ENCODE measurements around the gene GNPDA2.

The GNPDA2 gene

DNA sequence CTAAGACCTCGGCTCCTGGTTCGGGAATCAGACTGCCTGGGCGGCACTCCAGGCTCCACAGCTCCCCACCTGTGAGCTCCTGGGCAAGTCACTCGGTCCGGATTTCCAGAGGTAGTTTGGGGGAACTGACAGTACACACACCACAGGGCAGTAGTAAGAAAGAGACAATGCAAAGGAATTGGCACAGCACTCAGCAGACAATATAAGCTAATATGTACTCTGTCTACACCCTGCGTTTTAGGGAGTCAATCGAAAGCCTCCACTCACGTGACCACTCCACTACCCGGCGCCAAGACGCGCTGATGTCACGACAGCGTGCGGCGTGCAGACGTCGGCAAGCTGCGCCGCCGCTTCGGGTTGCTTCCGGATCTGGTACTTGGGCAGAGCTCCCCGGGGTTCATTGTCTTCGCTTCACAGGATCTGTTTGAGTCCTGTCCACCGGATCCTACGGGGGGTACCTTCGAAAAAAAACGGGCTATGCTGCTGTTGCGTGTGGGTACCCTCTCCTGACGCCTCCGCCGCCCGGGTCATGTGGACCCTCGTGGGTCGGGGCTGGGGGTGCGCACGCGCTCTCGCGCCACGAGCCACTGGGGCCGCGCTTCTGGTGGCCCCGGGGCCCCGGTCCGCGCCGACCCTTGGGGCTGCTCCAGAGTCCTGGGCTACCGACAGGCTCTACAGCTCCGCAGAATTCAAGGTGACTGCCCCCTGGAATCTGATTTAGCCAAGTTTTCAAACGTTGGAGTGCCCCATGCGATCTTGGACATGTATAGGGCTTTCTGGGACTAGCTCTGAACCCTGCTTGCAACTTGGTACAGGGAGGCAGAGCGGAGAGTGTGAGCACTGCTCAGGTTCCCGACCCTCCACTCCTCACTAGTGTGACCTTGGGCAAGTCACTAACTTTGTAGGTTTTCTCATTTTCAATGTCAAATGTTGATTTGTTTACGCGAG, 48.0 kb downstream of the GNPDA2 start, which contains the start of gene GUF1:
TSS of gene GUF1 (plus strand) at position 327 of the 948 bp plus-strand sequence. CDS start at position 530, 203 bp downstream.
- peak; percentile 79 for DNase-seq

DNA sequence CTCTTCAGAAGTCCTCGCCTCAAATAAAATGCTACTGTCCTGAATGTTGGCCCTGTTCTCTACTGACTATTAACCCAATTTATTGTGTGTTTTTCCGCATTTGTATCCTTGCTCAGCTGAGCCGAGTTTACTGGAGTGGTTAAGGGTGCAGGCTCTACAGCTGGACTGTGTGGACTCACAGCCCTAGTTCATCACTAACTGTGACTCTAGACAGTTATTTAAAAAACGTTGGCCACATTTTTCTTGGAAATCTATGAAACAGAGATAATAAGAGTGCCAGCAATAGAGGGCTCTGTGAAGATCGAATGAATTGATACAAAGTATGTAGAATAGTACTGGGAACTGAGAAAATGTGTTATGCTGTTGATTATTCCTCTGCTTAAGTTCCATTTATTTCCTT, 51.0 kb downstream of the GNPDA2 start:
- no peak for DNase-seq

DNA sequence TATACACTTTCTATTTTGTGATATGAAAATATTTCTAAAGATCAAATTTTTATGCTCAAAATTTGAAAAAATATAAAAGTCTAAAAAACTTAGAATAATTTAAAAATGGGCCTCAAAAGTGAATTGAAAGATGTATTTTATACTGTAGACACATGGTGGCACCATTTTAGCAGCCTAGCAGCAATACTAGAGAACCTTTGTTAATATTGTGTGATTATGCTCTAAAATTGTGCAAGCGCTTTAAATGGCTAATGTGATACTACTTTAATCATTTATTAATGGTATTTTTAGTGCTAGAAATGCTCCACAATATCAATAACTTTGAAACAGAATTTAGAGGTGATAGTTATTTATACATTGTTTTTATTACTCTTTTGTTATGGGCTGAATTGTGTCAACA, 51.9 kb downstream of the GNPDA2 start:
- no peak for DNase-seq

DNA sequence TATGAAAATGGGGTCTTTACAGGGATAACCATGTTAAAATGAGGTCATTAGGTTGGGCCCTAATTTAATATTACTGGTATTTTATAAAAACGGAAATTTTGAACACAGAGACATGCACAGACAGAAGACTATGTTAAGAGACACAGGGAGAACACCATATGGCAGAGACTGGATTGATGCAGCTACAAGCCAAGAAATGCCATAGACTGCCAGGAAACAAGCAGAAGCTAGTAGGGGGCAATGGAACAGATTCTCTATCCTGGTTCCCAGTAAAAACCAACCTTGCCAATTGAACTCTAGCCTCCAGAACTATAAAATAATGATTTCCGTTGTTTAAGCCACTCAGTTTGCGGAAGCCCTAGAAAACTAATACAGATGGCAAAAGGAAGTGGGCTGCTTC, 54.7 kb downstream of the GNPDA2 start:
- DNase-seq, result no peak

DNA sequence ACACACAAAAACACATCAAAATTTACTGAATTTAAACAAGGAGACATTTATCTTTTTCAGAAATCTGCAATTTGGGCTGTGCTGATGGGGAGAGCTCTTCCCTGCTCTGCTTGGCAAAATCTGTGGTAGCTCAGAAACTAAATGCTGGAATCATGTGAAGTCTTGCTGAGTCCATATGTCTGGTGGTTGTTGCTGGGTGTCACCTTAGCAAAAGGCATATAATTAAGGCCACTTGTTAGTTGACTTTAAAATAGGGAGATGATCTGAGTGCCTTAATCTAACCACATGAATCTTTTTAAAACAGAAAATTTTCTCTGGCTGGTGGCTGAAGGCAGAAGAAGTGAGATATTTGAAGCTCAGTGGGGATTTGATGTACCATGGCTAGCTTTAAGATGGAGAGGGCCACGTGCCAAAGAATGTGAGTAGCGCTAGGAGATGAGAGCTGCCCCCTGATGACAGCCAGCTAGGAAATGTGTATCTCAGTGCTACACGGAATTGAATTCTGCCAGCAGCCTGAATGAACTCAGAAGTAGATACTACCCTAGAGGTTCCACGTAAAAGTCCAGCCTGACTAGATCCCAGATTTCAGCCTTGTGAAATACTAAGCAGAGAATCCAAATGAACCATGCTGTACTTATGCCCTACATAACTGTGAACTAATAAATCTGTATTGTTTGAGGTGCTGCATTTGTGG, 55.7 kb downstream of the GNPDA2 start:
- DNase-seq, result no peak

GRCh38 chr4:44668526-44668925, 57.8 kb downstream of the GNPDA2 start:
- DNase-seq, result no peak

GRCh38 chr4:44663539-44664263, 62.7 kb downstream of the GNPDA2 start:
- DNase-seq, result no peak

DNA sequence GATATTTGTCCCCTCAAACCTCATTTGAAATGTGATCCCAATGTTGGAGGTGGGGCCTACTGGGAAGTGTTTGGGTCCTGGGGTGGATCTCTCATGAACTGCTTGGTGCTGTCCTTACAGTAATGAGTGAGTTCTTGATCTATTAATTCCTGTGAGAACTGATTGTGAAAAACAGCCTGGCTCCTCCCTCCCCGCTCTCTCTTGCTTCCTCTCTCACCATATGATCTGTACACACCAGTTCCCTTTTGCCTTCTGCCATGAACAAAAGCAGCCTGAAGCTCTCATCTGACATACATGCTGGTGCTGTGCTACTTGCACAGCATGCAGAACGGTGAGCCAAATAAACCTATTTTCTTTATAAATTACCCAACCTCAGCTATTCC, 63.7 kb downstream of the GNPDA2 start:
- DNase-seq, result no peak

DNA sequence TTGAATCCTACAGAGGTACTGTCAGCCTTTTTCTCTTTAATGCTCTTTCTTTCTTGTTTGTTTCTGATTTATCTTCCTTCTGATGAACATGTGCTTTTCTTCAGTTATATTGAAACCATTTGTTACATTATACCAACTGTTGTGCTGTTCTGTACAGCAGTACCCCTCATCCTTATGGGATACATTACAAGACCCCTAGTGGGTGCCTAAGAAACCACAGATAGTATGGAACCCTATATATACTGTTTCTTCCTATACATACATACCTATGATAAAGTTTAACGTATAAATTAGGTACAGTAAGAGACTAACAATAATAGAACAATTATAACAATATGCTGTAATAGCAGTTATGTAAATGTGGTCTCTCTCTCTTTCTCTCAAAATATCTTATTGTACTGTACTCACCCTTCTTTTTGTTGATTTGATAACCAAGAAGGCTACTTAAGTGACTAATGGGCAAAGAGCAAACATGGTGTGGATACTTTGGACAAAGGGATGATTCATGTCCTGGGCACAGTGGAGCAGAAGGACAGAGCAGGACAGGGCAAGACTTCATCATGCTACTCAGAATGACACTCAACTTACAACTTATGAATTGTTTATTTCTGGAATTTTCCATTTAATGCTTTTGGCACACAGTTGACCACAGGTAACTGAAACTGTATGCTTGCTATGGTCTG, 64.3 kb downstream of the GNPDA2 start:
- DNase-seq, result no peak

DNA sequence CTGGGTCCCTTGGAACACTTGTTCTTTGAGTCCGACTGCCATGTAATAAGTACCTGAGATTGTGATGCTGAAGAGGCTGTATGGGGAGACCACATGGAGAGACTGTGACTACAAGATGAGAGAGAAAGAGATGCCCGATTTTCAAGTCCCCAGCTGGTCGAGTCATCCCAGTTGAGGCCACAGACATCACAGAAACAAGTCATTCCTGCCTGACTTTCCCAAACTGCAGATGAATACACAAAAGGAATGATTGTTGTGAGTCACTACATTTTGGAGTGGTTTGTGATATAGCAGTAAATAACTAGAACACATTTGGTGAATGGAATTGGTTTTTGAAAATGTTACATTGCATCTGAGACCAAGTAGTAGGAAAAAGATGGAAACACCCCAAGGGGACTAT, 66.0 kb downstream of the GNPDA2 start:
- DNase-seq, result no peak

- DNase-seq, result no peak
Measured at GRCh38 chr4:44652002-44652401, 74.4 kb downstream of the GNPDA2 start.
